Fibroblast of lung (primary cell): ENCODE data around the gene SLC26A2. TPM values are rescaled to one million over a fixed set of nuclear protein-coding genes. Genes with fewer than 3 reads are reported as not detected.

Experiments
- DNase-seq, 2 donors: peaks; one replicate each; pipeline versions ENCODE4 v3.0.0 to v3.0.0-alpha.2; 2010; ENCODE audit warnings: low read depth in 2 of 2
- H2AFZ ChIP-seq: 2 replicates; pipeline ENCODE4 v1.5.1; 2012; ENCODE audit warnings: low read length, control low read depth, inconsistent platforms
- H3K27ac ChIP-seq: 2 replicates; pipeline ENCODE4 v1.5.1; 2011; ENCODE audit warnings: low read length, control low read depth; ENCODE audit not compliant: insufficient read depth
- H3K27me3 ChIP-seq: 2 replicates; pipeline ENCODE4 v1.5.1; 2011; ENCODE audit warnings: mild to moderate bottlenecking, low read length; ENCODE audit not compliant: control insufficient read depth, insufficient read depth
- H3K36me3 ChIP-seq: 2 replicates; pipeline ENCODE4 v1.5.1; 2011; ENCODE audit warnings: low read length; ENCODE audit not compliant: control insufficient read depth, insufficient read depth
- H3K4me1 ChIP-seq: 2 replicates; pipeline ENCODE4 v1.5.1; 2011; ENCODE audit warnings: low read length; ENCODE audit not compliant: control insufficient read depth, insufficient read depth; ENCODE audit errors: extremely low read depth
- H3K4me2 ChIP-seq: 2 replicates; pipeline ENCODE4 v1.5.1; 2011; ENCODE audit warnings: low read length, control low read depth; ENCODE audit not compliant: insufficient read depth; ENCODE audit errors: extremely low read depth
- H3K4me3 ChIP-seq, 4 experiments: fragments of 200-600 bp in 1 of 4; sonication (generic) in 1 of 4; replicated peaks in 1 of 4; 2 replicates each; pipeline ENCODE4 v1.5.1; 2011 to 2016; ENCODE audit warnings: low read length in 4 of 4, low read depth in 3 of 4, mild to moderate bottlenecking in 3 of 4, control low read depth in 2 of 4, inconsistent platforms in 1 of 4, mixed read lengths in 1 of 4; ENCODE audit not compliant: insufficient read depth in 1 of 4; ENCODE audit errors: control extremely low read depth in 1 of 4
- H3K79me2 ChIP-seq: 2 replicates; pipeline ENCODE4 v1.5.1; 2012; ENCODE audit warnings: mild to moderate bottlenecking, low read length, inconsistent platforms; ENCODE audit not compliant: control insufficient read depth, insufficient read depth
- H3K9ac ChIP-seq: 2 replicates; pipeline ENCODE4 v1.5.1; 2011; ENCODE audit warnings: mild to moderate bottlenecking, low read length, control low read depth; ENCODE audit not compliant: insufficient read depth
- H3K9me3 ChIP-seq: 2 replicates; pipeline ENCODE4 v1.5.1; 2012; ENCODE audit warnings: low read depth, low read length; ENCODE audit not compliant: control insufficient read depth, insufficient read depth
- H4K20me1 ChIP-seq: 2 replicates; pipeline ENCODE4 v1.5.1; 2011; ENCODE audit warnings: low read length; ENCODE audit not compliant: control insufficient read depth, insufficient read depth; ENCODE audit errors: extremely low read depth
- CTCF ChIP-seq, 2 donors: IDR thresholded peaks in 1 of 2; conservative IDR thresholded peaks in 1 of 2; 1 replicate in 1 of 2; 2 replicates in 1 of 2; pipeline ENCODE4 v1.5.1; 2011 to 2012; ENCODE audit warnings: low read length in 2 of 2, control low read depth in 1 of 2, inconsistent platforms in 1 of 2, low read depth in 1 of 2, mild to moderate bottlenecking in 1 of 2
- EZH2 ChIP-seq: IDR thresholded peaks from 2 replicates; pipeline ENCODE4 v1.5.1; 2012; ENCODE audit warnings: low read length, control low read depth, mild to moderate bottlenecking; ENCODE audit errors: missing control alignments
- polyA plus RNA-seq, 2 donors: library from polyadenylated mRNA; depleted of rRNA in 1 of 2; stranded (reverse) in 1 of 2; unstranded in 1 of 2; fragments of >200 nt; gene quantifications; 2 replicates each; pipeline ENCODE4 v1.2.1, GENCODE V29; 2011 to 2012; ENCODE audit warnings: missing spikeins in 1 of 2
- total RNA-seq: library from RNA; depleted of rRNA; stranded (reverse); fragments of >200 nt; gene quantifications from 2 replicates; pipeline ENCODE4 v1.2.1, GENCODE V29; 2014

Gene SLC26A2
- total and polyA plus RNA-seq, 2 donors (not counting 1 experiment from before 2014, with no cell fraction given): 10.3 to 11.6 TPM

DNA sequence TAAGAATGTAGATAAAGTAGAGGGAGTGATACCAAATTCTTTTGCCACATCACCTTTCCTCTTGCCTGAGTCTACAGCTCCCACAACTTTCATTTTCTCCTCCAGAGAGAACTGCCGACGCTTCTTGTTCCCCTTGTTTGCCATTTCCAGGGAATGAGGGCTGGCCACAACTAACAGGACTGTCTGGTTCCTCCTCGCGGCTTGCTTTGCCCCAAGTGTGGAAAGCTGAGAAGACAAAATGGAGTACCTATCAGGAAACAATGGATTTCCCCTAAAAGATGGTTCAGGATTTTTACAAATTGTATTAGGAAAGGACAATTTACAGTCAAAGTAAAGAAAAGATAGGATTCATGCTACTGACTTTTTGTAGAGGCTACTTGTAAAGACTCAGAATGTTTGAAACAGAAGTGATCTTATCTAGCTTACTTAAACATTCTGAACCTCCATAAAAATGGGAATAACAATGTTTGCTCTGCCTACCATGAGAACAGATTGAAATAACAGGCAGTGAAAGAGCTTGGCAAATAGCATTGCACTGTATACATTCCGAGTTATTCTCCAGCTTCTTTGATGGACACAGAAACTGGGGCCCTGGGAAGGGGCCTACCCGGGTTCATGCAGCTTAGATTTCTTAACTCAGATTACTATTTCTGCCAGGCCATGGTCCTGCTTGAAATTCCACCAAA, 35.8 kb downstream of the SLC26A2 start:
- Histone ChIP-seq H3K79me2 (peaks cover 12% of the 10 kb centered on the region), H3K36me3 (no peaks in the 10 kb centered on the region), H3K9ac (no peak overlapping the region), H4K20me1 (no peaks in the 10 kb centered on the region), H3K4me1 (peaks cover 3% of the 10 kb centered on the region), H3K27ac (no peak overlapping the region), H3K4me3 (no peak overlapping the region), H3K27me3 (no peaks in the 10 kb centered on the region), H3K9me3 (no peaks in the 10 kb centered on the region), H3K4me2 (no peak overlapping the region), H2AFZ (no peak overlapping the region)
- no peak for DNase-seq
- TF ChIP-seq CTCF (conservative IDR thresholded peaks at IDR 0.05 in 1 of 2, IDR thresholded peaks at IDR 0.05 in 1 of 2; ENCODE audit: low read depth in 1 of 2, low read length in 2 of 2) (no peak), EZH2 (no peak)

GRCh38 chr5:149998281-149998680, 37.7 kb downstream of the SLC26A2 start:
- Histone ChIP-seq H3K79me2 (peaks cover 31% of the 10 kb centered on the region), H3K4me2 (no peak overlapping the region), H3K36me3 (no peaks in the 10 kb centered on the region), H2AFZ (no peak overlapping the region), H4K20me1 (no peaks in the 10 kb centered on the region), H3K27ac (no peak overlapping the region), H3K4me1 (peaks cover 8% of the 10 kb centered on the region), H3K9me3 (no peaks in the 10 kb centered on the region), H3K9ac (no peak overlapping the region), H3K4me3 (no peak overlapping the region), H3K27me3 (no peaks in the 10 kb centered on the region)
- DNase-seq: no peak
- no peak for TF ChIP-seq EZH2
- no peak for TF ChIP-seq CTCF (conservative IDR thresholded peaks at IDR 0.05 in 1 of 2, IDR thresholded peaks at IDR 0.05 in 1 of 2; ENCODE audit: low read depth in 1 of 2, low read length in 2 of 2)

DNA sequence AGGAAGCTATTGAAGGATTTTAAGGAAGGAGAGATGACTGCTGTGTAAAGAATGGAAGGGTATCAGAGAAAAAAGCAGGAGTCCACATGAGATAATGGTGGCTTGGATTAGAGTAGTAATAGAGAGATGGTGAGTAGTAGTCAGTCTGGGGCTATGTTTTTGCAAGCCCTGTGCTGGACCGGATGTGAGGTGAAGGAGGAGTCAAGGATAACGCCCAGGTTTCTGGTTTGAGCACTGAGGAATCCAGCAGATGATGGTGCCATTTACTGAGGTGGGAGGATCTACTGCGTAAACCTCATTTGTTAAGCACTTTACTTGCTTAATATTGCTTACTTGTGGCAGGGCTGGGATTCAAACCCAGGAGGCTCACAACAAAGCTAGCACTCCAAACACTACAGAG, 38.8 kb downstream of the SLC26A2 start:
- no peaks in the 10 kb centered on the region for H4K20me1 ChIP-seq
- H3K27ac ChIP-seq: peak overlapping the region; percentile 97
- DNase-seq: no peak
- TF ChIP-seq EZH2 (no peak), CTCF (conservative IDR thresholded peaks at IDR 0.05 in 1 of 2, IDR thresholded peaks at IDR 0.05 in 1 of 2; ENCODE audit: low read depth in 1 of 2, low read length in 2 of 2) (no peak)
- H3K9ac ChIP-seq: no peak overlapping the region
- no peaks in the 10 kb centered on the region for H3K27me3 ChIP-seq
- H3K4me2 ChIP-seq: peak overlapping the region; percentile 84
- H3K79me2 ChIP-seq: peaks cover 40% of the 10 kb centered on the region
- peaks cover 8% of the 10 kb centered on the region for H3K4me1 ChIP-seq
- H3K4me3 ChIP-seq: peak overlapping the region; percentile 84 to 99 (median 95)
- H3K36me3 ChIP-seq: no peaks in the 10 kb centered on the region
- H3K9me3 ChIP-seq: no peaks in the 10 kb centered on the region
- H2AFZ ChIP-seq: no peak overlapping the region
